Nephron progenitor cell (in vitro differentiated cells): ENCODE results near the gene C1orf198.

ENCODE experiments used
- DNase-seq: peaks from one replicate; pipeline ENCODE4 v3.0.0; 2021
- H3K27ac Mint-ChIP-seq: 2 replicates; pipeline ENCODE4 v1.8.0; 2021; ENCODE audit warnings: mild to moderate bottlenecking, moderate library complexity, mixed read lengths
- H3K27me3 Mint-ChIP-seq: 2 replicates; pipeline ENCODE4 v1.8.0; 2021; ENCODE audit warnings: mild to moderate bottlenecking, low read depth, mixed read lengths; ENCODE audit not compliant: poor library complexity
- H3K36me3 Mint-ChIP-seq: 2 replicates; pipeline ENCODE4 v1.8.0; 2021; ENCODE audit warnings: low read depth, mixed read lengths
- H3K4me1 Mint-ChIP-seq: 2 replicates; pipeline ENCODE4 v1.8.0; 2021; ENCODE audit warnings: mixed read lengths
- H3K4me3 Mint-ChIP-seq: 2 replicates; pipeline ENCODE4 v1.8.0; 2021; ENCODE audit warnings: mild to moderate bottlenecking, moderate library complexity, mixed read lengths
- H3K9me3 Mint-ChIP-seq: 2 replicates; pipeline ENCODE4 v1.8.0; 2021; ENCODE audit warnings: mild to moderate bottlenecking, moderate library complexity, mixed read lengths
- TF ChIP-seq, protein P1 (sequence below): fragments of 200-600 bp; sonication (generic); IDR thresholded peaks from 2 replicates; pipeline ENCODE4 v1.5.0; 2021; ENCODE audit warnings: antibody characterized with exemption

The C1orf198 gene

DNA sequence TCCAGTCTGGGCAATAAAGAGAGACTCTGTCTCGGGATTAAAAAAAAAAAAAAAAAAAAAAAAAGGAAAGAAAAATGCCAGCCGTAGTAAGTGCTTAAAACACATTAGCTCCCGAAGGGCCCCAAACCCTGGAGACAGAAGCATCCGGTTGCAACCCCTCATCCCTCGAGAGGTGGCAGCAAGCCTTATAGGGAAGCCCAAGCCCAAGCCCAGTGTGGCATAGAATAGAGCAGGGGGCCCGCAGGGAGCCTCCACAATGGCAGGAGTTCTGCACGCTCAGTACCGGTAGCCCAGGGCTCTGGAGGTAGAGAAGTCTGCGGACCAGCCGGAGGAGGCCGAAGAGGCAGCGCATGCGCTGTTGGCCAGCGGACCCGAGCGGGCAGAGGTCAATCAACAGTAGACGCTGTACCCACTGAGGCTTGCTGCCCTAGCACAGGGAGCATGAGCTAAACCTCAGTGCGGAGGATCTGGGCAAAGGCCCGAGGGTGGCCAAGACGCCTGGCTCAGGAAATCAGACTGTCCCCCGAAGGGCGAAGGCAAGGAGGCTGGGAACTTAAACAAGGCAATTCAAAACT, 34.1 kb upstream of the C1orf198 start:
- H3K9me3 Mint-ChIP-seq: no peaks in the 10 kb centered on the region
- H3K36me3 Mint-ChIP-seq: peaks cover 6% of the 10 kb centered on the region
- TF ChIP-seq, protein P1, sequence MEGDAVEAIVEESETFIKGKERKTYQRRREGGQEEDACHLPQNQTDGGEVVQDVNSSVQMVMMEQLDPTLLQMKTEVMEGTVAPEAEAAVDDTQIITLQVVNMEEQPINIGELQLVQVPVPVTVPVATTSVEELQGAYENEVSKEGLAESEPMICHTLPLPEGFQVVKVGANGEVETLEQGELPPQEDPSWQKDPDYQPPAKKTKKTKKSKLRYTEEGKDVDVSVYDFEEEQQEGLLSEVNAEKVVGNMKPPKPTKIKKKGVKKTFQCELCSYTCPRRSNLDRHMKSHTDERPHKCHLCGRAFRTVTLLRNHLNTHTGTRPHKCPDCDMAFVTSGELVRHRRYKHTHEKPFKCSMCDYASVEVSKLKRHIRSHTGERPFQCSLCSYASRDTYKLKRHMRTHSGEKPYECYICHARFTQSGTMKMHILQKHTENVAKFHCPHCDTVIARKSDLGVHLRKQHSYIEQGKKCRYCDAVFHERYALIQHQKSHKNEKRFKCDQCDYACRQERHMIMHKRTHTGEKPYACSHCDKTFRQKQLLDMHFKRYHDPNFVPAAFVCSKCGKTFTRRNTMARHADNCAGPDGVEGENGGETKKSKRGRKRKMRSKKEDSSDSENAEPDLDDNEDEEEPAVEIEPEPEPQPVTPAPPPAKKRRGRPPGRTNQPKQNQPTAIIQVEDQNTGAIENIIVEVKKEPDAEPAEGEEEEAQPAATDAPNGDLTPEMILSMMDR: no peak
- no peak overlapping the region for H3K27ac Mint-ChIP-seq
- DNase-seq: no peak
- H3K27me3 Mint-ChIP-seq: peaks cover 14% of the 10 kb centered on the region
- H3K4me1 Mint-ChIP-seq: peaks cover 8% of the 10 kb centered on the region
- no peak overlapping the region for H3K4me3 Mint-ChIP-seq

DNA sequence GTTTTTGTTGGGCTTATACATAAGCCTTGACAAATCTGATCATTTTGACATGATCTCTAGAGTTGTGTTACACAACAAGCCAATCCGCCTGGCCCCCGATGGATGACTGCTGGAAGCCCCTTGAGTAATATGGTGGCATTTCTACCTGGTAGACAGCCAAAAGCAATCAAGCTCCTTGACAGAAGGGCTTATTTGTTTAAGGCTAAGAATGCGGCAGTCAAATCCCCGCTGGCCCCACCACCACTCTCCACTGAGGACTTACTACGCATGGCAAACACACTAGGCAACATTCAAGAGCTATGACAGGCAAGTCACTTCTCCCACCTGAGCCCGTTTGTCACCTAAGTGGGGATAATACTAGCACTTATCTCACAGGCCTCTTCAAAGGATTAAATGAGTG, 33.4 kb upstream of the C1orf198 start:
- Mint-ChIP-seq H3K27ac (no peak overlapping the region), H3K4me3 (no peak overlapping the region), H3K9me3 (no peaks in the 10 kb centered on the region), H3K36me3 (peaks cover 5% of the 10 kb centered on the region), H3K27me3 (peaks cover 14% of the 10 kb centered on the region), H3K4me1 (peaks cover 5% of the 10 kb centered on the region)
- no peak for DNase-seq
- TF ChIP-seq, protein P1: no peak

DNA sequence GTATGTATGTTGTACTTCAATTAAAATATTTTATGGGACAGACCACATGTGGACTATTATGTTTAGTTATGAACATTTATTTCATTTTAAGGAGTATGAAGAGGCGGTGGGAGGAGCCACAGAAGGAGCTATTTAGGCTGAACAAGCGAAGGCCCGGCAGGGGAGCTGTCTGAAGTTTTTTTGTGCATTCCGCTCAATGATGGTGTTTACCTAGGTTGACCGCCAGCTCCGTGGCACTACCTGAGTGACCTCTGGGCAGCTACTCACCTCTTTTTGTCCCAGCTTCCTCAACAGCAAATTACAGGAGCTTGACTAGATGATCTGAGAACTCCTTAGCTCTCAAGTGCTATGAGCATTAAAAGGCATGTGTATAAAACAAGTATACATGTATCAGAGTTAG, 32.7 kb upstream of the C1orf198 start:
- Mint-ChIP-seq H3K9me3 (no peaks in the 10 kb centered on the region), H3K27ac (no peak overlapping the region), H3K36me3 (peaks cover 5% of the 10 kb centered on the region), H3K27me3 (peaks cover 14% of the 10 kb centered on the region), H3K4me1 (peaks cover 5% of the 10 kb centered on the region), H3K4me3 (no peak overlapping the region)
- no peak for DNase-seq
- TF ChIP-seq, protein P1: no peak

DNA sequence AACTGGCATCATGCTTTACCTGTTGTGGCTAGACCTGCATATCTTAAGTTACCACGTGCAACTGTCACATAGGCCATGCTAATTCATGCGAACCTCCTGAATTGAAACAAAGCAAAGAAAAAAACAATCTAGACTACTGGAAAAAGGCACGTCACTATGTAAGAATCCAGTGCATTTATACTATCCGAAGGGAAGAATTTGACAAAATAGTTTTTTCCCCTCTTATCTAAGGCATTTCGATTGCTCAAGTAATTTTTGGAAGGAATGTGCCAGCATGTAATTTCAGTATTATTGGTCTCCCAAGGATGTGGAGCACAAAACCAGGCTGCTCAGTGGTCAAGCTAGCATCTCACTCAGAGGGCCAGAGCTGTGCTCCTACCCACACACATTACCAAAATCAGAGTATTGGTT, 31.5 kb upstream of the C1orf198 start:
- Mint-ChIP-seq H3K27ac (no peak overlapping the region), H3K4me3 (no peak overlapping the region), H3K9me3 (no peaks in the 10 kb centered on the region), H3K27me3 (peaks cover 14% of the 10 kb centered on the region), H3K4me1 (no peaks in the 10 kb centered on the region), H3K36me3 (peaks cover 5% of the 10 kb centered on the region)
- no peak for DNase-seq
- TF ChIP-seq, protein P1: no peak

DNA sequence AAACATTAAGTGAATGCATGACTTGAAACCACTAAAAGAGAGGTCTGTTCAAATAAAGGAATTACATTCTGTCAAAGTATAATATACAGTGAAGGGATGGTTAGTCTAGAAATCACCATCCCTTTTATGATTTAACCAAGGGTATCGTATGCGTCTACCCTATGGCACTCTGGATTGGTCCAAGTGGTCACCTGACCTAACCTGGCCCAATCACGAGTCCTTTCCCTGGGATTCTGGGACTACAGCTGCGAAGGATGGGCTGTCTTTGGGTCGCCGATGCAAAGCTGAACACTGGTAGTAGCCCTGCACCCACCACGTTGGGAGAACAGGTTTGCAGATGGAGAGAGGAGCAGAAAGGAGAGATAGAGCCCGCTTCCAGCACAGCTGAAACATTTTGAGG, 30.4 kb upstream of the C1orf198 start:
- Mint-ChIP-seq H3K27me3 (peaks cover 14% of the 10 kb centered on the region), H3K4me1 (no peaks in the 10 kb centered on the region), H3K4me3 (no peak overlapping the region), H3K9me3 (no peaks in the 10 kb centered on the region), H3K36me3 (peaks cover 3% of the 10 kb centered on the region), H3K27ac (no peak overlapping the region)
- TF ChIP-seq, protein P1: no peak
- DNase-seq: no peak

DNA sequence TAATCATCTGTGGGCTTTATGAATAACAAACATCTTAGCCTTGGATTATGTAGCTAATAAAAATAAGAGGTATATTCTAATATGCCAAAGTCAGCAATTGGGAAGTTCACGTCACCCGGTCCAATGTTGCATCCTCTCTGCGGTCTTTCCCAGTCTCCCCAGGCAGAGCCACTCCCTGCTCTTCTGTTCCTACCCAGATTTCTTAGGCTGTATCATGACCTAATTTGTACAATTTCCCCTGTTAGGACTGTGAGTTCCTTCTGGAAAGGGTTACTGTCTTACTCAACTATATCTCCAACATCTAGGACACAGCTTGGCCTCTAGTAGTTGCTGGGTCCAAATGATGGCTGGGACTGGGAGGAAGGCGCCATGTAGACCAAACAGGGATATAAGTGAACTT, 29.8 kb upstream of the C1orf198 start:
- DNase-seq: no peak
- Mint-ChIP-seq H3K4me1 (no peaks in the 10 kb centered on the region), H3K27me3 (peaks cover 14% of the 10 kb centered on the region), H3K4me3 (no peak overlapping the region), H3K27ac (no peak overlapping the region), H3K9me3 (no peaks in the 10 kb centered on the region), H3K36me3 (no peaks in the 10 kb centered on the region)
- TF ChIP-seq, protein P1: no peak
